A673 (cell line): ENCODE measurements around the gene SPAG7.

Source experiments
- EZH2 ChIP-seq: fragments of 200-600 bp; sonication (generic); IDR thresholded peaks from 2 replicates; pipeline ENCODE4 v1.6.1; 2017; ENCODE audit warnings: borderline replicate concordance, low read depth, mild to moderate bottlenecking, mixed read lengths, antibody characterized with exemption, low read length; ENCODE audit not compliant: poor library complexity, severe bottlenecking
- TF ChIP-seq, protein P1 (sequence below): fragments of 300-800, 200-600 bp; sonication (generic); conservative IDR thresholded peaks from 2 replicates; pipeline ENCODE4 v1.5.1; 2017; ENCODE audit warnings: low read depth, mild to moderate bottlenecking, antibody characterized with exemption, low read length, moderate library complexity, mixed read lengths

GRCh38 chr17:4986403-4986802 lies 18.8 kb upstream of the SPAG7 start:
- TF ChIP-seq, protein P1, sequence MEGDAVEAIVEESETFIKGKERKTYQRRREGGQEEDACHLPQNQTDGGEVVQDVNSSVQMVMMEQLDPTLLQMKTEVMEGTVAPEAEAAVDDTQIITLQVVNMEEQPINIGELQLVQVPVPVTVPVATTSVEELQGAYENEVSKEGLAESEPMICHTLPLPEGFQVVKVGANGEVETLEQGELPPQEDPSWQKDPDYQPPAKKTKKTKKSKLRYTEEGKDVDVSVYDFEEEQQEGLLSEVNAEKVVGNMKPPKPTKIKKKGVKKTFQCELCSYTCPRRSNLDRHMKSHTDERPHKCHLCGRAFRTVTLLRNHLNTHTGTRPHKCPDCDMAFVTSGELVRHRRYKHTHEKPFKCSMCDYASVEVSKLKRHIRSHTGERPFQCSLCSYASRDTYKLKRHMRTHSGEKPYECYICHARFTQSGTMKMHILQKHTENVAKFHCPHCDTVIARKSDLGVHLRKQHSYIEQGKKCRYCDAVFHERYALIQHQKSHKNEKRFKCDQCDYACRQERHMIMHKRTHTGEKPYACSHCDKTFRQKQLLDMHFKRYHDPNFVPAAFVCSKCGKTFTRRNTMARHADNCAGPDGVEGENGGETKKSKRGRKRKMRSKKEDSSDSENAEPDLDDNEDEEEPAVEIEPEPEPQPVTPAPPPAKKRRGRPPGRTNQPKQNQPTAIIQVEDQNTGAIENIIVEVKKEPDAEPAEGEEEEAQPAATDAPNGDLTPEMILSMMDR, result no peak
- no peak for TF ChIP-seq EZH2
